Activated CD8-positive, alpha-beta T cell treated with anti-CD3 and anti-CD28 coated beads for 36 hours (primary cell): ENCODE data around the gene PTPN4. TPM values are rescaled to one million over a fixed set of nuclear protein-coding genes. Genes with fewer than 3 reads are reported as not detected.

Source experiments
- ATAC-seq: fragments of 200-7000 bp; cut with Tn5 transposase; one replicate; pipeline ENCODE4 v1.10.0; 2021; ENCODE audit warnings: mild to moderate bottlenecking, moderate library complexity
- CTCF ChIA-PET: fragments of 350-600 bp; sonication (Branson Sonifier 250); formaldehyde crosslinking; loops from one replicate; lab custom pipeline; 2021; ENCODE audit warnings: antibody characterized with exemption; lab: Charles Lee
- POLR2A ChIA-PET: fragments of 350-600 bp; sonication (Branson Sonifier 250); formaldehyde crosslinking; loops from one replicate; lab custom pipeline; 2021; ENCODE audit warnings: antibody characterized with exemption; lab: Charles Lee
- DNase-seq: peaks from one replicate; pipeline ENCODE4 v3.0.0-alpha.2; 2020
- H3K27ac Mint-ChIP-seq: one replicate; pipeline ENCODE4 v1.8.0; 2021; ENCODE audit warnings: mild to moderate bottlenecking, mixed read lengths
- H3K27me3 Mint-ChIP-seq: one replicate; pipeline ENCODE4 v1.8.0; 2021; ENCODE audit warnings: mixed read lengths
- H3K36me3 Mint-ChIP-seq: one replicate; pipeline ENCODE4 v1.8.0; 2021; ENCODE audit warnings: low read depth, mixed read lengths
- H3K4me1 Mint-ChIP-seq: one replicate; pipeline ENCODE4 v1.8.0; 2021; ENCODE audit warnings: low read depth, mixed read lengths
- H3K4me3 Mint-ChIP-seq: one replicate; pipeline ENCODE4 v1.8.0; 2021; ENCODE audit warnings: mild to moderate bottlenecking, moderate library complexity, mixed read lengths
- H3K9me3 Mint-ChIP-seq: one replicate; pipeline ENCODE4 v1.8.0; 2021; ENCODE audit warnings: mixed read lengths
- CTCF ChIP-seq: fragments of 200-600 bp; IDR thresholded peaks from one replicate; pipeline ENCODE4 v1.8.0; 2022; ENCODE audit warnings: antibody characterized with exemption, mild to moderate bottlenecking
- intact Hi-C: fragments of 100-400 bp; cut with micrococcal nuclease; formaldehyde crosslinking; loops from one replicate; pipeline ENCODE4 v1.10.0; 2022
- total RNA-seq, 2 experiments: library from RNA; stranded (reverse); gene quantifications; one replicate each; pipeline ENCODE4 v1.2.3, GENCODE V29; 2021

The PTPN4 gene
- total RNA-seq, 2 experiments from 2014 or later, result 34.4 to 40.2 TPM

DNA sequence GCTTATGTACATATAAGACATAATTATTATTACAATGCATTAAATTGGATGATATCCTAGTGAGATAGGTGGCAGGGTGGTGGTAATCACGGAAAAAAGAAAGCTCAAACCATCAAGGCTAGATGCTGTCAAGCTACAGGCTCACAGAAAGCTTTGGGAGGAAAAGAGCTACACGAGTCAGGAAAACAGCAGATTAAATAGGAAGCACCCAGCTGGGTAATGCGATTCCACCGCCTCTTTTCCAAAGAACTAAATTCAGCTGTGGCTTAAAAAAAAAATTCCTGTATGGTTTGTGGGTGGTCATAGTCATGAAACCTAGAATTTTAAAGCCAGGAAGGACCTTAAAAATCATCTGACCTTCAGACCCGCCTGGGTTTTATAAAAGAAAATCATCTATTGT, 23.7 kb upstream of the PTPN4 start:
- no peaks in the 10 kb centered on the region for H3K9me3 Mint-ChIP-seq
- H3K36me3 Mint-ChIP-seq, result no peaks in the 10 kb centered on the region
- intact Hi-C loops, result no loop called here
- TF ChIP-seq CTCF, result no peak
- ChIA-PET POLR2A (no interaction called here), CTCF (no interaction called here)
- no peaks in the 10 kb centered on the region for H3K27me3 Mint-ChIP-seq
- H3K27ac Mint-ChIP-seq, result no peak overlapping the region
- DNase-seq (no peak), ATAC-seq (no peak)
- H3K4me1 Mint-ChIP-seq, result no peaks in the 10 kb centered on the region
- no peak overlapping the region for H3K4me3 Mint-ChIP-seq

- CTCF ChIA-PET, result interaction anchor here (1.0 to 1.1 kb wide), 2 partner anchors 14 to 17 kb away, joined by 3 read pairs; no protein-coding TSS in a partner anchor
These were observed 20.0 kb upstream of the PTPN4 start for GRCh38 chr2:119739580-119740255.

GRCh38 chr2:119741001-119741400, 18.7 kb upstream of the PTPN4 start:
- no peak overlapping the region for H3K4me3 Mint-ChIP-seq
- CTCF ChIA-PET, result interaction anchor here (1.2 to 2.3 kb wide), 2 partner anchors 9 to 12 kb away, joined by 3 to 8 read pairs; no protein-coding TSS in a partner anchor

More at GRCh38 chr2:119739580-119740255, 20.0 kb upstream of the PTPN4 start:
- Mint-ChIP-seq H3K36me3 (no peaks in the 10 kb centered on the region), H3K9me3 (no peaks in the 10 kb centered on the region), H3K27ac (no peak overlapping the region), H3K4me1 (no peaks in the 10 kb centered on the region), H3K4me3 (no peak overlapping the region), H3K27me3 (peaks cover 2% of the 10 kb centered on the region)
- TF ChIP-seq CTCF, result no peak
- intact Hi-C loops, result no loop called here
- POLR2A ChIA-PET, result no interaction called here
- DNase-seq (no peak), ATAC-seq (no peak)

GRCh38 chr2:119741868-119742267, 17.9 kb upstream of the PTPN4 start:
- no peak for TF ChIP-seq CTCF
- Mint-ChIP-seq H3K4me1 (no peaks in the 10 kb centered on the region), H3K9me3 (no peaks in the 10 kb centered on the region), H3K36me3 (no peaks in the 10 kb centered on the region), H3K4me3 (no peak overlapping the region), H3K27ac (no peak overlapping the region), H3K27me3 (peaks cover 7% of the 10 kb centered on the region)
- ChIA-PET POLR2A (interaction anchor here (0.6 kb wide), 1 partner anchor 134 kb away, joined by 3 read pairs; no protein-coding TSS in a partner anchor), CTCF (interaction anchor here (0.9 to 2.3 kb wide), 3 partner anchors 10 to 82 kb away, joined by 3 to 8 read pairs (median 3); no protein-coding TSS in a partner anchor)
- ATAC-seq, result no peak
- DNase-seq, result no peak
- intact Hi-C loops, result no loop called here

More at GRCh38 chr2:119741001-119741400, 18.7 kb upstream of the PTPN4 start:
- DNase-seq (no peak), ATAC-seq (no peak)
- no peak overlapping the region for H3K27ac Mint-ChIP-seq
- H3K4me1 Mint-ChIP-seq, result no peaks in the 10 kb centered on the region
- peaks cover 7% of the 10 kb centered on the region for H3K27me3 Mint-ChIP-seq
- intact Hi-C loops, result no loop called here
- no peak for TF ChIP-seq CTCF
- no peaks in the 10 kb centered on the region for H3K36me3 Mint-ChIP-seq
- POLR2A ChIA-PET, result interaction anchor here (0.6 kb wide), 1 partner anchor 133 kb away, joined by 3 read pairs; no protein-coding TSS in a partner anchor
- H3K9me3 Mint-ChIP-seq, result no peaks in the 10 kb centered on the region

DNA sequence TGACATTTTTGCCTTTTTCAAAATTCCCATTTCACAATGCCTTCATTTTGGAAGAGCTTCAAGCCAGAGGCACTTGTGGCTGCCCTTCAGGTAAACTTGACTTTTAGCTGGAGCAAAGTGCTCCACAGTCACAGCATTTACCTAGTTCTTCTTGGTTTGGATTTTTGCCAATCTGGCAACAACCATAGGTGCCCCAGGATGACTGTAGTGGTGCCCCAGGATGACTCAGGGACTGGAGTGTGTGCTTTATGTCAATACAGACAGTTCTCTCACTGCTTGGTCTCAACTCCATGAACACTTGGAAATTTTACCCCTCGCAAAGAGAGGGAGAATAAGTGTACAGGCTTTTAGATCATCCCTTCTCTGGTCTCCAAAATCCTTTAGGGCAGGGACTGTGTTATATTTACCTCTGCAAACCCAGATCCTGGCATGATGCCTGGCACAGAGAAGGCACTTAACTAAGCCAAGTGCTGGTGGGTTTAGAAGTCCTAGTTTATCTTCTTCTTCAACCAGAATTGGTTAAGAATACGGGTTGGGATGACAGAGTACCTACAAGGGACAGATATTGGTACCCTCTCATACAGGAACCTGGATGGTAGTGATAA, 15.3 kb upstream of the PTPN4 start:
- no peak for ATAC-seq
- Mint-ChIP-seq H3K4me1 (no peaks in the 10 kb centered on the region), H3K4me3 (no peak overlapping the region), H3K9me3 (no peaks in the 10 kb centered on the region), H3K27ac (no peak overlapping the region), H3K36me3 (no peaks in the 10 kb centered on the region), H3K27me3 (peaks cover 7% of the 10 kb centered on the region)
- ChIA-PET POLR2A (no interaction called here), CTCF (no interaction called here)
- intact Hi-C loops, result no loop called here
- no peak for DNase-seq
- no peak for TF ChIP-seq CTCF
